K562 (cell line): ENCODE data around the gene ZNF768. TPM values are rescaled to one million over a fixed set of nuclear protein-coding genes. Genes with fewer than 3 reads are reported as not detected.

ENCODE experiments used
- E2F8 ChIP-seq: fragments of 450-650 bp; IDR thresholded peaks from 2 replicates; pipeline ENCODE4 v1.7.1; 2018; ENCODE audit warnings: mild to moderate bottlenecking, low read depth; ENCODE audit not compliant: partially characterized antibody
- GABPA ChIP-seq: fragments of 200-800 bp; sonication (Bioruptor generic); conservative IDR thresholded peaks from 2 replicates; pipeline ENCODE4 v1.6.1; 2016; ENCODE audit warnings: low read depth, missing genetic modification characterization, missing compliant biosample characterization
- MCM3 ChIP-seq: fragments of 450-650 bp; IDR thresholded peaks from 2 replicates; pipeline ENCODE4 v1.6.1; 2016
- PHF20 ChIP-seq: fragments of 450-650 bp; IDR thresholded peaks from 2 replicates; pipeline ENCODE4 v1.6.1; 2018; ENCODE audit not compliant: partially characterized antibody
- PHF8 ChIP-seq: fragments of 200-600 bp; sonication (generic); IDR thresholded peaks from 2 replicates; pipeline ENCODE4 v1.6.1; 2012; ENCODE audit warnings: mixed run types, mild to moderate bottlenecking, inconsistent platforms, low read length, moderate library complexity, borderline replicate concordance
- RAD21 ChIP-seq, 2 experiments: fragments of 250-450 bp in 1 of 2; fragments of 450-650 bp in 1 of 2; sonication (Bioruptor Pico) in 1 of 2; formaldehyde crosslinking in 1 of 2; IDR thresholded peaks in 1 of 2; conservative IDR thresholded peaks in 1 of 2; 2 replicates each; pipeline versions ENCODE4 v1.4.0 to v1.8.0; 2020 to 2022; ENCODE audit warnings: mild to moderate bottlenecking in 2 of 2, moderate library complexity in 1 of 2
- TAF9B ChIP-seq: fragments of 450-650 bp; IDR thresholded peaks from 2 replicates; pipeline ENCODE4 v1.6.1; 2018; ENCODE audit warnings: mild to moderate bottlenecking; ENCODE audit not compliant: partially characterized antibody
- U2AF1 ChIP-seq: fragments of 200-400 bp; formaldehyde crosslinking; optimal IDR thresholded peaks from 2 replicates; pipeline ENCODE3; 2017; ENCODE audit warnings: mild to moderate bottlenecking, low read depth, low read length, moderate library complexity
- UBTF ChIP-seq, 2 experiments: IDR thresholded peaks; 2 replicates each; pipeline ENCODE4 v1.6.1; 2012; ENCODE audit warnings: improper control_type of control experiment in 2 of 2, low read depth in 2 of 2, low read length in 2 of 2, borderline replicate concordance in 1 of 2
- ZBTB49 ChIP-seq: sonication (generic); formaldehyde crosslinking; IDR thresholded peaks from 2 replicates; pipeline ENCODE4 v1.8.0; 2022; ENCODE audit warnings: missing genetic modification reagents, mild to moderate bottlenecking, borderline replicate concordance
- ZBTB7A ChIP-seq: IDR thresholded peaks from 2 replicates; pipeline ENCODE4 v1.6.1; 2011; ENCODE audit warnings: low read depth, mild to moderate bottlenecking, low read length, moderate library complexity, borderline replicate concordance; ENCODE audit not compliant: control insufficient read depth
- ZNF212 ChIP-seq: fragments of 450-650 bp; formaldehyde crosslinking; IDR thresholded peaks from 2 replicates; pipeline ENCODE4 v1.4.0; 2020; ENCODE audit warnings: mild to moderate bottlenecking
- ZNF766 ChIP-seq: fragments of 200-800 bp; sonication (Bioruptor generic); conservative IDR thresholded peaks from 2 replicates; pipeline ENCODE4 v1.6.1; 2016; ENCODE audit warnings: missing genetic modification characterization, missing compliant biosample characterization
- polyA plus RNA-seq, 8 experiments: library from polyadenylated mRNA; depleted of rRNA in 4 of 8; stranded (reverse) in 5 of 8; unstranded in 3 of 8; fragments of >200 nt; fragmentation: Nextera tagmentation in 2 of 8; fragmentation: Illumina TruSeq in 1 of 8; extraction: Ambion mirVana in 2 of 8; extraction: Trizol in 1 of 8; gene quantifications; 2 replicates each; pipeline versions ENCODE4 v1.2.1 to v1.2.3, GENCODE V29; 2011 to 2014; ENCODE audit warnings: inconsistent platforms in 1 of 8, missing spikeins in 1 of 8
- total RNA-seq, 7 experiments: library from RNA; depleted of rRNA in 6 of 7; stranded (reverse); fragments of >200 nt in 6 of 7; fragmentation: Illumina TruSeq in 2 of 7; extraction: Trizol in 2 of 7; gene quantifications; 2 replicates each; pipeline versions ENCODE4 v1.2.1 to v1.2.3, GENCODE V29; 2011 to 2021; ENCODE audit warnings: low replicate concordance in 1 of 7
- TF ChIP-seq, protein P1 (sequence below): IDR thresholded peaks from 3 replicates; pipeline ENCODE4 v1.6.1; 2011; ENCODE audit warnings: borderline replicate concordance, mild to moderate bottlenecking; ENCODE audit not compliant: insufficient read length, insufficient read depth
- TF ChIP-seq, protein P2 (sequence below): fragments of 450-650 bp; IDR thresholded peaks from 2 replicates; pipeline ENCODE4 v1.6.1; 2016; ENCODE audit warnings: antibody characterized with exemption

The ZNF768 gene
- total and polyA plus RNA-seq, 9 of the 15 experiments (the other 6 are each of a cell fraction or from before 2014, with no cell fraction given): 0.13 to 50.7 (median 26.9) TPM

DNA sequence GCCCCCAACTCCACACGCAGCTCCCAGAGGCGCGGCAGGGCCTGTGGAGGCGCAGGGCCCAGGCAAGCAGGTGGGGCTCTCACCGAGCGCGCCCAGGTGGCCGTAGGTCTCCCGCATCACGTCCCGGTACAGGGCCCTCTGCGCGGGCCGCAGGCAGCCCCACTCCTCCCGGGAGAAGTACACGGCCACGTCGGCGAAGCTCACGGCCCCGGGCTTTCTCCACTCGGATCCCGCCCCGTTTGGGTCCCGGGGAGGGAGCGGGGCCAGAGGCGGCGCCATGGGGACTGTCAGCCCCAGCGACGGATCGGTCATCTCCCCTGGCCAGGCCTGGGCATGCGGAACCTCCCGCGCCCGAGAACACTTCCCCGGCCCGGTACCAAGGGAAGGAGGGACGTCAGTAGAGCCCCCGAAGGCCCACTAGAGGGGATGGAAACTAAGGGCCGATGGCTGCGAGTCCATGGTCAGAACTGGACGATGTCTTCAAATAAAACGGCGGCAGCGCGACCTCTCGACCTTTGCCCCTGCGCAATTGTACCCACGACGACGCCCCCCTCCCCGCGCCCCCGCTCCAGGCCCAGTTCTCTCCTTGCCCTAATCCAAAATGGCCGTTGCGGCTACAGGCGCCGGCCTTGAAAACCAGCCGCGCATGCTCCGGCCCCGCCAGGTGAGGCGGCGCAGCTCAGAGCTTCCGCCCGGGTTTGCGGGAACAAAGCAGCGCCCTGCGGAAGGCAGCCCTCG lies 8.2 kb upstream of the ZNF768 start, which contains the start of gene ZNF747 (continued):
- peak; percentile 49; the same call in 1 of the 2 replicates for TF ChIP-seq ZBTB49
- TF ChIP-seq PHF20: peak; percentile 69
- peak; percentile 72 for TF ChIP-seq ZNF766
- TF ChIP-seq UBTF (IDR thresholded peaks at IDR 0.05; ENCODE audit: borderline replicate concordance in 1 of 2, low read depth in 2 of 2, low read length in 2 of 2): peak in 1 of 2 experiments; percentile 30; a peak in 1 of 4 replicates
- TF ChIP-seq E2F8: peak; percentile 66
- TF ChIP-seq, protein P1, sequence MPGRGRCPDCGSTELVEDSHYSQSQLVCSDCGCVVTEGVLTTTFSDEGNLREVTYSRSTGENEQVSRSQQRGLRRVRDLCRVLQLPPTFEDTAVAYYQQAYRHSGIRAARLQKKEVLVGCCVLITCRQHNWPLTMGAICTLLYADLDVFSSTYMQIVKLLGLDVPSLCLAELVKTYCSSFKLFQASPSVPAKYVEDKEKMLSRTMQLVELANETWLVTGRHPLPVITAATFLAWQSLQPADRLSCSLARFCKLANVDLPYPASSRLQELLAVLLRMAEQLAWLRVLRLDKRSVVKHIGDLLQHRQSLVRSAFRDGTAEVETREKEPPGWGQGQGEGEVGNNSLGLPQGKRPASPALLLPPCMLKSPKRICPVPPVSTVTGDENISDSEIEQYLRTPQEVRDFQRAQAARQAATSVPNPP: no peak
- TF ChIP-seq ZNF212 (CRISPR knock-in tag): no peak
- TF ChIP-seq TAF9B: no peak
- peak; percentile 88 for TF ChIP-seq GABPA
- TF ChIP-seq ZBTB7A: peak; percentile 64
- TF ChIP-seq, protein P2, sequence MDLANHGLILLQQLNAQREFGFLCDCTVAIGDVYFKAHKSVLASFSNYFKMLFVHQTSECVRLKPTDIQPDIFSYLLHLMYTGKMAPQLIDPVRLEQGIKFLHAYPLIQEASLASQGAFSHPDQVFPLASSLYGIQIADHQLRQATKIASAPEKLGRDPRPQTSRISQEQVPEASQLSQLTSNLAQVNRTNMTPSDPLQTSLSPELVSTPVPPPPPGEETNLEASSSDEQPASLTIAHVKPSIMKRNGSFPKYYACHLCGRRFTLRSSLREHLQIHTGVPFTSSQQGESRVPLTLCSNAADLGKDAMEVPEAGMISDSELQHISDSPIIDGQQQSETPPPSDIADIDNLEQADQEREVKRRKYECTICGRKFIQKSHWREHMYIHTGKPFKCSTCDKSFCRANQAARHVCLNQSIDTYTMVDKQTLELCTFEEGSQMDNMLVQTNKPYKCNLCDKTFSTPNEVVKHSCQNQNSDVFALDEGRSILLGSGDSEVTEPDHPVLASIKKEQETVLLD: peak; percentile 94
- TF ChIP-seq PHF8: peak; percentile 65; the same call in 1 of the 2 replicates
- TF ChIP-seq MCM3: no peak
- TF ChIP-seq RAD21 (CRISPR knock-in tag; conservative IDR thresholded peaks at IDR 0.05 in 1 of 2, IDR thresholded peaks at IDR 0.05 in 1 of 2): 0 out of 4 replicates have a peak, but pooled peaks of 1 of the 2 experiments have one; percentile 5
- peak; percentile 34 for TF ChIP-seq U2AF1
